NCI-H2227 (cell line): ENCODE results near the gene BCL7B.
"Not testable (repeated sequence)": the region's sequence is repeated elsewhere in the genome, so short reads cannot be mapped to it uniquely, and the experiment has no call there.

ENCODE experiments used
- DNase-seq: peaks from one replicate; lab custom pipeline; 2025; ENCODE audit not compliant: unreplicated experiment; lab: John Stamatoyannopoulos, UW

The BCL7B gene

DNA sequence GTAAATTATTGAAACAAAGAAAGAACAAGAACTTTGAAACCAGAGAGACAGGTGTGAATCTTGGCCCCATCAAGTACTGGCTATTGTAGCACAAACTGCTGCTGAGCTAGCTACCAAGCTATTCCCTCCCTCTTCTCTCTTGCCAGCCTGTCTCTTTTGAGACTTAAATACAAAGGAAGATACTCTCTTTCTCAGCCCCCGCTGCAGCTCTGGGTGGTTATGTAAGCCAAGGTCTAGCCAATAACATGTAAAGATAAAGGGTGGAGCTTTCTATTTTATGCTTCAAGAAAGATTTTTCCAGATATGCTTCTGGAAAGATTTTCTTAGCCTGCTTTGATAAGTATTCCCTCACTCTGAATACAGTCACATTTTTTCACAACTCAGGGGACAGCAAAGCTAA, 52.6 kb downstream of the BCL7B start:
- no peak for DNase-seq

DNA sequence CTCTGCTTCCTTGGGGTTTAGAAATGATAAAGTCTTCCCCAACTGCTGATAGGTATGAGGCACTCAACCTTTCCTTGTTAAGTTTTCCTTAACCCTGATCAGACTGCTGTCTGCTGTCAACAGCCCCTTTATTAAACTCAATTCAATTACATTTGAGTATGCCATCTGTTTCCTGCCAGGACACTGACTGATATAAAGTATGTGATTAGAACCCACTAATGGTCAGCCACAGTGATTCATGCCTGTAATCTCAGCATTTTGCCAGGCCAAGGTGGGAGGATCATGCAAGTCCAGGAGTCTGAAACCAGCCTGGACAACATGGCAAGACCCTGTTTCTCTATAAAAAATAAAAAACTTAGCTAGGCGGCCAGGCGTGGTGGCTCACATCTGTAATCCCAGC, 53.5 kb downstream of the BCL7B start:
- DNase-seq: no peak

DNA sequence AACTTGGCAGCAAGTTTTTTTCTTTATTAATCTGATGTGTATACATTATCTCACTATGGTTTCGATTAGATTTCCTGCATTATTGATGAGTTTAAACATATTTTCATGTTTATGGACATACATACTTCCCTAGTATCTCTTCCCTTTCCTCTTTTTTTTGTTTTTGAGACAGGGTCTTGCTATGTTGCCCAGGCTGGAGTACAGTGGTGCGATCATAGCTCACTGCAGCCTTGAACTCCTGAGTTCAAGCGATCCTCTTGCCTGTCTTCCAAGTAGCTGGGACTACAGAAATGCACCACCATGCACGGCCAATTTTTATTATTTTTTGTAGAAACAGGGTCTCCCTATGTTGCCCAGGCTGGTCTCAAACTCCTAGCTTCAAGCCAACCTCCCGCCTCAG, 54.3 kb downstream of the BCL7B start:
- DNase-seq: no peak

DNA sequence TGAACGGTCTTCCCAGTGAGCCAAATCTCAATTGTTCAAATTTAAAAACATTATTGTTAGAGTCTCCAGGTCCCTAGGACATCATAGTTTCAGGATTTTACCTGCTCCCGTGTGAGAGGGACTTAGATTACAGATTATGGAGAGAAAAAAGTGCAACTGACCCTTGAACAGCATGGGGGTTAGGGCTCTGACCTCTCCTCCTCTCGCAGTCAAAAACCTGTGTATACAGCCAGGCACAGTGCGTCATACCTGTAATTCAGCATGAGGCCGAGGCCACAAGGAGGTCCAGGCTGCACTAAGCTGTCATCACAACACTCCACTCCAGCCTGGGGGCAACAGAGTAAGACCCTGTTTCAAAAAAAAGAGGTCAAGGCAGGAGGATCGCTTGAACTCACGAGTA, 60.9 kb downstream of the BCL7B start:
- no peak for DNase-seq

DNA sequence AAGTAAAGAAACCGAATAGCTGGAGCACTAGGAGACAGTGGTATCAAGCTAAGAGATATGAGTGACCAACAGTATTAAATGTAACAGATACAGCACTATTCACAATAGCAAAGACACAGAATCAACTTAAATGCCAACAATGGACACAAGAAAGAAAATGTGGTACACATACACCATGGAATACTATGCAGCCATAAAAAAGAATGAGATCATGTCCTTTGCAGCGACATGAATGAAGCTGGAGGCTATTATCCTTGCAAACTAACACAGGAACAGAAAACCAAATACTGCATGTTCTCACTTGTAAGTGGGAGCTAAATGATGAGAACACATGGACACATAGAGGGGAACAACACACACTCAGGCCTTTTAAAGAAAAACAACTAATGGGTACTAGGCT, 62.0 kb downstream of the BCL7B start:
- DNase-seq: not testable (repeated sequence)

DNA sequence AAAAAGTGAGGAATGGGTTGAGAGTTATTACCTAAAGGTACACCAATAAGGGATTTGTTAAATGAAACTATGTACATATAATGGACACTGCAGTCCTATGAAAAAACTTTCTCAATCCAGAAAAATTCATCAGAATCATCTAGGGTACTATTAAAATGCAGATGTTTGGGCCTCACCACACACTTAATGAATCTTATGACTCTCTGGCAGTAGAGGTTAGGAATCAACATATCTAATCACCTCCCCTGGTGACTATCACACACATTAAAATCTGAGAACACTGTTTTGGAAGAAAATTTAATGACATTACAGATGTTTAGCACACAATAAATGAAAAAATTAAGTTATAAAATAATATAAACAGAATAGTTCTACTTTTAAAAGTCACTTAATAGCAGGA, 67.5 kb downstream of the BCL7B start:
- no peak for DNase-seq

DNA sequence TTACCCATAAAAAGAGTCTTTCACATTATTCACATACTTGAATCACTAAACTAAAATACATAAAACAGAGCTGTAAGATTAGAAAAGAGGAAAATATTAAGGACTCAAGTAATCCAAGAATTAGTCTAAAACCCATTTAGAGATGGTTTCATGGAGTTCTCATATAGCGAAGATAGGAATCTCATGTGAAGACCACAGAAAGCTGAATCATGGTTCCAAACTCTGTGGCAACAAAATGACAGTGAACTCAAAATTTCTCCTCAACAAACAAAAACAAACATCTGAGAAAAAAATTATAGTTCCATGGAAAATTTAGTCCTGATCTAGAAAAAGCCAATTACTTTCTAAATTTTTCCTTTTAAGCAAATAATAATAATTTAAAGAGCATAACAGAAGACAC, 70.0 kb downstream of the BCL7B start:
- DNase-seq: no peak
